Stimulated activated CD4-positive, alpha-beta T cell treated with anti-CD3 and anti-CD28 coated beads, Interleukin-12 subunit alpha, Interleukin-12 subunit beta, amount 100 ng/mL, for 4 hours (primary cell): ENCODE data around the gene MPHOSPH10.
A peak's percentile ranks its signal among the peaks of the same experiment; 100 is the strongest.
"Not testable (repeated sequence)": the region's sequence is repeated elsewhere in the genome, so short reads cannot be mapped to it uniquely, and the experiment has no call there.

Source experiments
- DNase-seq: peaks from one replicate; pipeline ENCODE4 v3.0.0-alpha.2; 2020

Gene MPHOSPH10

DNA sequence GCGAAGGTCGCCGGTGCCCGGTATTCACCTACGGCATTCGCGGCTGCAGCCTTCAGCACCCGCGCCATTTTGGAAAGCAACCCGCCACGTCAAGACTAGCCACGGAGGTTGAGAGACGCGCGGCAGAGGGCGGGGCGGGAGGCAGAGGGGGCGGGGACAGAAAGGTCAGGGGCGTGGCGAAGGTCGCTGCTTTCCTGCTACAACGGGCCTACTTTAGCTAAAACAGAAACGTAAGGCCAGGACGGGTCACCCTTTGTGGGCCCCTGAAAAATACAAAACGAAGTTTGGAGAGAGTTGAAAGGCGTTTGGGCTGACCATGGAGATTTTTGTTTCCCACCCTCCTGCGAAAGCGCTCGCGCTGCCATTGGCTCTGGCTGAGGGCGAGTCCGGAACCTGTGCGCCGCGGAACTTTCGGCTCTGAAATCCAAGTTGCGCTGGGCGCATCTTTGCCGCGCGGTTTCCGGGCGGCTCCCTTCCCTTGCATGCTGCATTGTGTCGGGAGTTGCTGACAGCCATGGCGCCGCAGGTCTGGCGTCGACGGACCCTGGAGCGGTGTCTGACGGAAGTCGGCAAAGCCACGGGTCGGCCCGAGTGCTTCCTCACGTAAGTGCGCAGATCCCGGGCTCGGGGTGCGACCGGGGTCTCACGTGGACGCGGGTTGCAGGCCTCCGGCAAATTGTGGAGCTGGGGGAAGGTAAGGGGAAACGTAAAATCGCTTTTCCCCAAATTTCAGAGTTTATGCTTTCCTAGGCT, at the start of gene MPHOSPH10, which contains the start of gene MCEE:
TSS of gene MPHOSPH10 (plus strand) at position 483 of the 753 bp plus-strand sequence. CDS start at position 515, 32 bp downstream.
TSS of gene MCEE (minus strand) at position 78 of the 753 bp plus-strand sequence. CDS start at position 68, 10 bp downstream.
- peak; percentile 86 for DNase-seq

GRCh38 chr2:71082402-71083252, 47.8 kb upstream of the MPHOSPH10 start:
- DNase-seq, result peak; percentile 16

DNA sequence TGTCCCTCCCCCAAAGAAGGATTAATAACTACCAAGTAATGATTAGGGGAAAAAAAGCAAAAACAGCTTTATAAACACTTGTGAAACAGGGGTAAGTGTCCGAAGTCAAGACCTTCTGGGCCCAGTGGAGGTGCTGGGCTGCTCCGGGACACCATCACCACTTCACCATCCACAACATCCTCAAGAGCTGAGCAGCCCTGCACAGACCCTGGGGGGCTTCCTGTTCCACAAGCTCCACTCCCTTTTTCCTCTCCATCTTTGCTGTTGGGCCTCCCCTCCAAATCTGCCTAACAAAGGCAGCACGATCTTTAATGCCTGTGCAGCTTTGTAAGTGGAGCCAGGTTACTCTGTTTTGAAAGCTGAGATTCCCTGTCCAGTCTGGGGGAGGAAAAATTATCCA, 47.1 kb upstream of the MPHOSPH10 start:
- not testable (repeated sequence) for DNase-seq

- not testable (repeated sequence) for DNase-seq
These were observed 46.6 kb upstream of the MPHOSPH10 start for GRCh38 chr2:71083752-71084312.

DNA sequence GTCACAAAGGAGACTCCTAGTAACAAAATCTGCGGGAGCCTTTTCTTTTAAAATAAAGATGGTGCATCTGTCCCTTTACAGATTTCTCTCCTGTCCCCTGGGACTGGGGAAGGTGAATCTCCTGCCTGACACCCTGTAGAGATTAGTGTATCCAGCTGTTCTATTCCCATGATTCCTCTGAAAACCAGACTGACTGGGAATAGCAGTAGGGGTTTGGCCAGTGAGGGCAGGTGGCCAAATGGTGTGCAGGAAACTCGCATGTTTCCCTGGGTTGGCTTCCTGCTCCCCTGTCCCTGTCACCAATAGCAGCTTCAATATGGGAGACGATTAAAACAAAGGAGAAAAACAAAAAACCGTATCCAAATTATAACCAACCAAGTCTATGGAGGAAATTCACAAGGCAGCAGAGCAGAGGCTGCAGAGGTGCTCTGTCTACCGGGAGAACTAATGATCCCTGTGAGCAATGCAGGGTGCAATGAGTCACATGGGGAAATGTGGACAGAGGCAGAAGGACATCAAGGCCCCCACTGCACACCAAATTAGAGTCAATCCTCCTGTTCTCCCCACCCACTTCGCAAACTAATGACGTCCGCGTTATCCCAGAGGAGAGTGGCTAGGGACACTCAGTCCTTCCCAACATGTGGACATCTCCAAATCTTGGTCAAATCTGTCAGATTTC, 45.0 kb upstream of the MPHOSPH10 start:
- DNase-seq, result not testable (repeated sequence)

DNA sequence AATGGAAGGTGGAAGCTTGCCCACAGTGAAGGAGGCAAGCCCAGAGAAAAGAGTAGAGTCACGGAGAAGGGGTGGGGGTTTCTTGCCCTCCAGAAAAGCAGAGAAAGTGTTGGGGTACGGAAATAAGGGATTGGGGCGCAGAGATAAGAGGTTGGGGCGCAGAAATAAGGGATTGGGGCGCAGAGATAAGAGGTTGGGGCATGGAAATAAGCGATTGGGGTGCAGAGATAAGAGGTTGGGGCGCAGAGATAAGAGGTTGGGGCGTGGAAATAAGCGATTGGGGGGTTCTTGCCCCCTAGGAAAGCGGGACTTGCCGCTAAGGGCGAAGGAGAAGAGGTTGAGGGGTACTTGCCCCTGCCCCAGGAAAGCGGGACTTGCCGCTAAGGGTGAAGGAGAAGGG, 41.0 kb upstream of the MPHOSPH10 start:
- not testable (repeated sequence) for DNase-seq

DNA sequence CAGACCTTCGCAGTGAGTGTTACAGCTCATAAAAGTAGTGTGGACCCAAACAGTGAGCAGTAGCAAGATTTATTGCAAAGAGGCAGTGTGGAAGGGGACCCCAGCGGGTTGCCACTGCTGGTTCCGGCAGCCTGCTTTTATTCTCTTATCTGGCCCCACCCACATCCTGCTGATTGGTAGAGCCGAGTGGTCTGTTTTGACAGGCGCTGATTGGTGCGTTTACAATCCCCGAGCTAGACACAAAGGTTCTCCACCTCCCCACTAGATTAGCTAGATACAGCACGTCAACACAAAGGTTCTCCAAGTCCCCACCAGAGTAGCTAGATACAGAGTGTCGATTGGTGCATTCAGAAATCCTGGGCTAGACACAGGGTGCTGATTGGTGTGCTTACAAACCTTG, 38.6 kb upstream of the MPHOSPH10 start:
- not testable (repeated sequence) for DNase-seq

GRCh38 chr2:71092491-71093260, 37.8 kb upstream of the MPHOSPH10 start:
- not testable (repeated sequence) for DNase-seq

DNA sequence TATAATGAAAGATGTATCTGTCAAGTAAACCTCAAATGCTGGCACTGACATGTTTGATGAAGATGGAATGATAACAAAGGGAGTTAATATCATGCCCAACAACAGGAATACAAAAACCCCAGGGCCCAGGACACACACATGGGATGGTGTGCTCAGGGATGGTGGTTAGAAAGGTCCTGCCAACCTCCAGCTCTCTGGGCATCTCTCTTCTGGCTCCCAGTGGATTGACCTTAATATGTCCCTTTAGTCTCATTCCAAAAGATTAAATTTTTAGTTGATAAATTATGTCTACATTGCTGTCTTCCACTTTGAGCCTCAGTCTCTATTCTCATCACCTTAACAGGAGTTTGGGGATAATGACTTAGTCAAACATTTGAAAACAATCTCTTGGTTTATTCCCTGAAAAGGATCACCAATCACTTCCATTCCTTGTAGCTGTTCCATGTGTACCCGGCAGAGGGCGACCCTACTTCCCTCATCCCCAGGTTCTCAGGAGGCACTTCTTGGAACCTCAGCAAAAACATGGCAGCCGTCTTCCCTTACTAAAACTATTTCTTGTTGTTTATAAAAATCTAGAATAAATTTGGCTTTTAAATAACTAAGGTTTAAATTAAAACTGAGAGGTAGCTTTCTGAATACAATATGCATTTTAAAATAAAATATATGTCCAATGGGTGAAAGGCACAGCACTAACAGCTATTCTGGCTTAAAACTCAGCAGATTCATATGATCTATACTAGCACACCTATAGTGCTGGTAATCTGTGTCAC, 30.1 kb upstream of the MPHOSPH10 start:
- DNase-seq, result peak; percentile 23

- DNase-seq, result no peak
These were observed 28.8 kb upstream of the MPHOSPH10 start for GRCh38 chr2:71101656-71102055.

GRCh38 chr2:71102981-71103681, 27.3 kb upstream of the MPHOSPH10 start:
- no peak for DNase-seq

- DNase-seq, result no peak
These were observed 26.6 kb upstream of the MPHOSPH10 start for GRCh38 chr2:71103809-71104208.

GRCh38 chr2:71106463-71106862, 24.0 kb upstream of the MPHOSPH10 start:
- not testable (repeated sequence) for DNase-seq

DNA sequence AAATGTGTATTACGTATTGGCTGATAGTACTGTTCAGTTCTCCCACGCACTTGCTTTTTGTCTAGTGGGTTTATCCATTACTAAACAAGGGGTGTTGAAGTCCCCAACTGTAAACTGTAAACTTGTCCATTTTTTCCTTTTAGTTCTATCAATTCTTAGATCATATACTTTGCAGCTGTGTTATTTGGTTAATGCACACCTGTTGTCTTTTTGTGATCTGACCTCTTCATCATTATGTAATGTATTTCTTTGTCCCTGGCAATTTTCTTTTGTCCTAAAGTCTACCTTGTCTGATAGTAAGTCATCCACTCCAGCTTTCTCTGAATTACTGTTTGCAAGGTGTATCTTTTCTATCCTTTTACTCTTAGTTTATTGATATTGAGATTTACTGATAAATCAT, 22.3 kb upstream of the MPHOSPH10 start:
- DNase-seq, result no peak

DNA sequence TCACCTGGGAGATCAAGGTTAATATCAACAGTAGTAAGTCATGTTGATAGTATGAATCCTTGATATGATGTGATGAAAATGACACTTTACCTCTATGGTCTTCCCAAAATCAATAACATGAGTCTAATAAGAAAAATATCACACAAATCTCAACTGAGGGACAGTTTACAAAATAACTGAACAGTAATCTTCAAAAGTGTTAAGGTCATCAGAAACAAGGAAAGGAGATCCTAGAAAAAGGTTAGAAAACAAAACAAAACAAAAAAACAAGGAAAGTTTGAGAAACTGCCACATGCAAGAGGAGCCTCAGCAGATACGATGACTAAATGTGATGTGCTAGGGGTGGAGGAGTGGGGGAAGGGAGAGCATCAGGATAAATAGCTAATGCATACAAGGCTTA, 16.6 kb upstream of the MPHOSPH10 start:
- no peak for DNase-seq

DNA sequence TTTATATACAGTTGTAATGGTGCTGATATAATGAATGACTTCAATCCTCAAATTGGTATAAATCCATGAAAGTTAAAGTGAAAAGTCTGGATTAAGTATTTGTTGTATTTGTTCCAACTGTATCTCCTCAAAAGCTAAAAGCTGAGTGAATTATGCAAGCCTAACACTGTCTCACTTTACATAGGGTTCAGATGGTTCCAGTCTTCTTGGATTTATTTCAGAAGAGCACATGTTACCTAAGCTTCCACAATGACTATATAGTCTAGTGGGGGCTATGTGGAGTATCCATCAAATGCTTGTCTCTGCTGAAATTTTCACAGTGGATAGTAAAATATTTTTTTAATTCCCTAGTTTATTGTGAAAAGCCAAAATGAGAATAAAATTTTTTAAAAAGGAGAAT, 13.4 kb upstream of the MPHOSPH10 start:
- no peak for DNase-seq

- no peak for DNase-seq
These were observed 10.2 kb upstream of the MPHOSPH10 start for GRCh38 chr2:71120195-71120594.

GRCh38 chr2:71121479-71121878, 9.0 kb upstream of the MPHOSPH10 start:
- no peak for DNase-seq

DNA sequence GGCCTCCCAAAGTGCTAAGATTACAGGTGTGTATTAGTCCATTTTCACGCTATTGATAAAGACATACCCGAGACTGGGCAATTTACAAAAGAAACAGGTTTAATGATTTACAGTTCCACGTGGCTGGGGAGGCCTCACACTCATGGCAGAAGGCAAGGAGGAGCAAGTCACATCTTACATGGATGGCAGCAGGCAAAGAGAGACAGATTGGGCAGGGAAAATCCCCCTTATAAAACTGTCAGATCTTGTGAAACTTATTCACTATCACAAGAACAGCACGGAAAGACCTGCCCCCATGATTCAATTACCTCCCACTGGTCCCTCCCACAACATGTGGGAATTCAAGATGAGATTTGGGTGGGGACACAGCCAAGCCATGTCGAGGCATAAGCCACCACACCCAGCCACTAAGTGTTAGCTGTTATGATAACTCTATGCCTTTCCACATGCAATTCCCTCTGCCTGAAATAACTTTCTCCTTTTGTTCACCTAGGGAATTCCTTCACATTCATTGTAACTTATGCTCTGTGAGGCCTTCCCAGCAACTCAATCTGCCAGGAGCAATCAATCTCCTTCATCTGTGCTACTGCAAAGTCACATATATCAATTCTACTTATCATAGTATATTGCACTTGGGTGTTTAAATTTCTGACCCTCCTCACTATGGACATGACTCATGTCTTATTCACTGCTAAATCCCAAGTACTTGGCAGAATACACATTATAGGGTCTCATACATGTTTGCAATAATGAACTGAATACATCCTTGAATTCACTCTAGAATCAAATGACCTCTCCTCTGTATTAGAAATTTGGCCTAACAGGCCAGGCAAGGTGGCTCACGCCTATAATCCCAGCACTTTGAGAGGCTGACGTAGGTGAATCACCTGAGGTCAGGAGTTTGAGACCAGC, 7.8 kb upstream of the MPHOSPH10 start:
- DNase-seq, result no peak
